OCI-LY3 (cell line): Measurements from ENCODE around the gene JPT2.

ENCODE experiments used
- EZH2phosphoT487 ChIP-seq: fragments of 200-600 bp; shearing (Covaris generic); IDR thresholded peaks from 2 replicates; pipeline ENCODE4 v1.6.1; 2018; ENCODE audit warnings: antibody characterized with exemption, mixed run types, low read depth
- TF ChIP-seq, protein P1 (sequence below): fragments of 200-600, 300-600 bp; sonication (generic); IDR thresholded peaks from 2 replicates; pipeline ENCODE4 v1.5.1; 2014; ENCODE audit warnings: antibody characterized with exemption, low read length, low read depth

DNA sequence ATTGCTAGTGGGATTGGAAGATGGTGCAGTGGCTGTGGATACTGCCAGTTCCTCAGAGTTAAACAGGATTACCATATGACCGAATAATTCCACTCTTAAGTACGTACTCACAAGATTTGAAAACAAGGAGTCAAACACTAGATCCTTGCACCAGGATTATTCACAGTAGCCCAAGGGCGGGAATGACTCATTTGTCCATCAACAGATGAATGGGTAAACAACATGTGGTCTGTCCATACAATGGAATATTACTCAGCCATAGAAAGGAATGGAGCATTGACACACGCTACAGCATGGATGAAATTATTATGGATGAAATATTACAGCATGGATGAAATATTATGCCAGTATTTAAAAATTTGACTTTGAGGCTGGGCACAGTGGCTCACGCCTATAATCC, 18.8 kb downstream of the JPT2 start:
- TF ChIP-seq, protein P1, sequence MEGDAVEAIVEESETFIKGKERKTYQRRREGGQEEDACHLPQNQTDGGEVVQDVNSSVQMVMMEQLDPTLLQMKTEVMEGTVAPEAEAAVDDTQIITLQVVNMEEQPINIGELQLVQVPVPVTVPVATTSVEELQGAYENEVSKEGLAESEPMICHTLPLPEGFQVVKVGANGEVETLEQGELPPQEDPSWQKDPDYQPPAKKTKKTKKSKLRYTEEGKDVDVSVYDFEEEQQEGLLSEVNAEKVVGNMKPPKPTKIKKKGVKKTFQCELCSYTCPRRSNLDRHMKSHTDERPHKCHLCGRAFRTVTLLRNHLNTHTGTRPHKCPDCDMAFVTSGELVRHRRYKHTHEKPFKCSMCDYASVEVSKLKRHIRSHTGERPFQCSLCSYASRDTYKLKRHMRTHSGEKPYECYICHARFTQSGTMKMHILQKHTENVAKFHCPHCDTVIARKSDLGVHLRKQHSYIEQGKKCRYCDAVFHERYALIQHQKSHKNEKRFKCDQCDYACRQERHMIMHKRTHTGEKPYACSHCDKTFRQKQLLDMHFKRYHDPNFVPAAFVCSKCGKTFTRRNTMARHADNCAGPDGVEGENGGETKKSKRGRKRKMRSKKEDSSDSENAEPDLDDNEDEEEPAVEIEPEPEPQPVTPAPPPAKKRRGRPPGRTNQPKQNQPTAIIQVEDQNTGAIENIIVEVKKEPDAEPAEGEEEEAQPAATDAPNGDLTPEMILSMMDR, result no peak
- no peak for TF ChIP-seq EZH2phosphoT487
